ES-I3 (cell line): ENCODE data around the gene ADCY10.
"Not testable (repeated sequence)": the region's sequence is repeated elsewhere in the genome, so short reads cannot be mapped to it uniquely, and the experiment has no call there.

Experiments used
- H3K36me3 ChIP-seq: 2 replicates; pipeline ENCODE4 v1.6.1; 2013; ENCODE audit warnings: mild to moderate bottlenecking, low read length, control low read depth, moderate library complexity; ENCODE audit not compliant: insufficient read depth
- H3K4me1 ChIP-seq: 2 replicates; pipeline ENCODE4 v1.6.1; 2013; ENCODE audit warnings: mild to moderate bottlenecking, control low read depth, low read length; ENCODE audit not compliant: insufficient read depth
- H3K9ac ChIP-seq: 2 replicates; pipeline ENCODE4 v1.6.1; 2013; ENCODE audit warnings: low read depth, mild to moderate bottlenecking, low read length, moderate library complexity
- H3K9me3 ChIP-seq: 2 replicates; pipeline ENCODE4 v1.6.1; 2013; ENCODE audit warnings: mild to moderate bottlenecking, low read length, moderate library complexity; ENCODE audit not compliant: control insufficient read depth, insufficient read depth

Gene ADCY10

DNA sequence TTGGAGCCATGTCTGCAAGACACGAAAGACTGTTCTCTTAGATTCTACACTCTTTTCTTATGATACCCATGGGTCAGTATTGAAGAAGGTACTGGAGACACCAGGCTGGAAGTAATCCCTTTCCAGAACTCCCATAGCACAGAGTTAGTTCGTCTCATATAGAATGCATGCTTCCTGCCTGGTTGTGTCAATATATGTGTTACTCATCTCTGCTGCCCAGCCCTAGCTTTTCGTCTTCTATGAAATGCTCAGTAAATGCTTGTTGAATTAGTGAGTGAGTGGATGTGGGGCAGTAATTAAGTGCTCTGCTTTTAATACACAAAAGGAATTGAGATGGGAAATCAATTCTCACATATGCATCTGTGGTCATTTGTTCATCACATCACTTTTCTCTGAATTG, 32.1 kb downstream of the ADCY10 start:
- H3K4me1 ChIP-seq: no peaks in the 10 kb centered on the region

GRCh38 chr1:167881069-167881468, 32.9 kb downstream of the ADCY10 start:
- no peaks in the 10 kb centered on the region for H3K36me3 ChIP-seq
- no peak overlapping the region for H3K9ac ChIP-seq
- no peaks in the 10 kb centered on the region for H3K9me3 ChIP-seq

More for the DNA sequence above, 32.1 kb downstream of the ADCY10 start:
- H3K36me3 ChIP-seq: no peaks in the 10 kb centered on the region
- no peaks in the 10 kb centered on the region for H3K9me3 ChIP-seq
- H3K9ac ChIP-seq: no peak overlapping the region

GRCh38 chr1:167880580-167881021, 33.3 kb downstream of the ADCY10 start:
- no peaks in the 10 kb centered on the region for H3K9me3 ChIP-seq
- no peak overlapping the region for H3K9ac ChIP-seq
- no peaks in the 10 kb centered on the region for H3K36me3 ChIP-seq
- no peaks in the 10 kb centered on the region for H3K4me1 ChIP-seq

More at GRCh38 chr1:167881069-167881468, 32.9 kb downstream of the ADCY10 start:
- H3K4me1 ChIP-seq: no peaks in the 10 kb centered on the region

- no peak overlapping the region for H3K9ac ChIP-seq
- H3K36me3 ChIP-seq: no peaks in the 10 kb centered on the region
- H3K4me1 ChIP-seq: peaks cover 10% of the 10 kb centered on the region; the same call in 1 of the 2 replicates
- H3K9me3 ChIP-seq: no peaks in the 10 kb centered on the region
Measured at GRCh38 chr1:167879508-167879907, 34.4 kb downstream of the ADCY10 start.

GRCh38 chr1:167878372-167879160, 35.4 kb downstream of the ADCY10 start:
- Histone ChIP-seq H3K36me3 (no peaks in the 10 kb centered on the region), H3K9me3 (no peaks in the 10 kb centered on the region), H3K9ac (no peak overlapping the region), H3K4me1 (peaks cover 10% of the 10 kb centered on the region; the same call in 1 of the 2 replicates)

DNA sequence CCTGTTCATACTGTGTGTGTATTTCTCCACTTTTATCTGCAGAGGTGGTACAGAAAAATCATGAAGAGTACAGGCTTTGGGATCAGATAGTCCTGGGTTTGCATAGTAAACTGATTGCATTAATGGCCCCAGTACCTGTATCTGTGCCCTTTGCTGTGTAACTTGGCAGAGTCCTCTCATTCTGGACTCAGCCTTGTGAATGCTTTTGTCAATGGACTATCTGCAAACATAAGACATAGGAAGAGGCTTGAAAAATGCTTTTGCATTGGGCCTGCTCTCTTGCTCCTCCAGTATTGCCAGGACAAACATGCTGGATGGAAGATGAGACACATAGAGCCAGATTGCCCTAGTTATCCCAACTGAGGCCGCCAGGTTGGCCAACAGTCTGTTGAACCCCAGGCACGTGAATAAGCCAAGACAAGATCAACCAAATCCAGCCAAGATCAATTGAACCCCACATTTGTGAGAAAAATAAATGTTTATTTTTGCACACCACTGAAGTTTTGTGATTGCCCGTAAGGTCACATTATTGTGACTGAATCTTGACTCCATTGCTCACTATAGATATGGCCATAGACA, 37.2 kb downstream of the ADCY10 start:
- Histone ChIP-seq H3K4me1 (peaks cover 11% of the 10 kb centered on the region), H3K9me3 (no peaks in the 10 kb centered on the region), H3K36me3 (no peaks in the 10 kb centered on the region), H3K9ac (no peak overlapping the region)

DNA sequence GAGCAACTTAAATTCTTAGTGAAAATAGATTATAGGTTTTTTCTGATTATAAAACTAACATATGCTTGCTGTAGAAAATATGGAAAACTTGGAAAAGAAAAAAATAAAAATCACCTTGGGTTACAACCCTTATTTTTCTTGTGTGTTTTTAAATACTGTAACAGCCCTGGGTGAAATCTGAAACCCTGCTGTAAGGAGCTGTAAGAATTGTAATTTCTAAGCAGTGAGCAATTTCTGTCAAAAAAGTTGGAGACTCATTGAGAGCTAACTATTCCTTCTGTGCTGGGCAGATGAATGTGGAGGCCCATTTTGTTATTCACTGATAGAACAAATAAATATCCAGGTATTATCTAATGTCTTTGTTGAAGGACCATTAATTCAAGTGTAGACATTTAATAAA, 42.6 kb downstream of the ADCY10 start:
- no peak overlapping the region for H3K9ac ChIP-seq
- H3K4me1 ChIP-seq: peaks cover 26% of the 10 kb centered on the region
- H3K9me3 ChIP-seq: no peaks in the 10 kb centered on the region
- H3K36me3 ChIP-seq: no peaks in the 10 kb centered on the region

DNA sequence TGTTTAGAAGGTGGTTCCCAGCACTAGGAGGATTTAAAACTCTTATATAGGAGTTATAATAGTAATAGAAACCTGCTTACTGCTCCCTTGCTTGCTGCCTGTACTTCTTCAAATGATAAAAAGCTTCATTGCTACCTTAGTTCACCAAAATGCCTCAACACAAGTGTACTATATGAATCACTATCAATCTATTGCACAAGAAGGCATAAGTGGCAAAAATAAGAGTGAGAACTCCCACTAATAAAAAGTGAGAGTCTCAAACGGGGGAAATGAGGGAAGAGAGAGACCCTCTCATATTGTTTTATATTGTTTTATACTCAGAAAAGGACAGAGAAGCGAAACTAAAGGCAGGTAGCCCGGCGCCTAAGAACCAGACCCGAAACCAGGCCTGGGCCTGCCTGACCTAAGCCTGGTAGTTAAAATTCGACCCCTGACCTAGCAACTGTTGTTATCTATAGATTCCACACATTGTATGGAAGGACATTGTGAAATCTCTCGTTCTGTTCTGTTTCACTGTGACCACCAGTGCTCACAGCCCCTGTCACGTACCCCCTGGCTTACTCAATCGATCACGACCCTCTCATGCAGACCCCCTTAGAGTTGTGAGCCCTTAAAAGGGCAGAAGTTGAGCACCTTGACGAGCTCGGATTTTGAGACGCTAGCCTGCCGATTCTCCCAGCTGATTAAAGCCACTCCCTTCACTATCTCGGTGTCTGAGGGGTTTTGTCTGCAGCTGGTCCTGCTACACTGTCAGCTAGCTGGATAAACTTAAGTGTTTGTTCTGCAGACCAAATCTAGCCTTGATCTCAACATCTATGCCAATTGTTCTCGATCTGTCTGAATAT, 44.6 kb downstream of the ADCY10 start:
- not testable (repeated sequence) for H3K36me3 ChIP-seq, H3K9me3 ChIP-seq, H3K9ac ChIP-seq
- peaks cover 15% of the 10 kb centered on the region; the same call in 1 of the 2 replicates for H3K4me1 ChIP-seq

- peaks cover 19% of the 10 kb centered on the region for H3K4me1 ChIP-seq
- not testable (repeated sequence) for H3K36me3 ChIP-seq, H3K9ac ChIP-seq, H3K9me3 ChIP-seq
Measured at GRCh38 chr1:167866739-167867414, 47.1 kb downstream of the ADCY10 start.

DNA sequence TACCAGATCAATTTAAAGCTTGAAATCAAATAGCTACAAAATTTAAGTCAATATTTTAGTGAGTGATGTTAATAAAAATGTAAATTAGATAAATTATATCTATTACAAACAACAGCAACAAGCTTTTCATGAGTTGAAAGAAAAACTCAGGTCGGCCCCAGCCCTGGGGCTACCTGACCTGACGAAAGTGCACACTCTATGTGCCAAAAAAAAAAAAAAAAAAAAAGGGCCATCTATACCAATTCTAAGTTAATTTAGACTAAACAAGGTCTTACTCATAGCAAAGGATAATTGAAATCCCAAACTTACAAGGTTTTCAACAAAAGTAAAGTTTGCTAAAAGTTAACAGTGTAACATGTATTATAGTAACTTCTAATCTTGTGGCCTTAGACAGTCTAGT, 47.6 kb downstream of the ADCY10 start:
- H3K9ac ChIP-seq, H3K36me3 ChIP-seq, H3K9me3 ChIP-seq: not testable (repeated sequence)
- peaks cover 16% of the 10 kb centered on the region for H3K4me1 ChIP-seq

DNA sequence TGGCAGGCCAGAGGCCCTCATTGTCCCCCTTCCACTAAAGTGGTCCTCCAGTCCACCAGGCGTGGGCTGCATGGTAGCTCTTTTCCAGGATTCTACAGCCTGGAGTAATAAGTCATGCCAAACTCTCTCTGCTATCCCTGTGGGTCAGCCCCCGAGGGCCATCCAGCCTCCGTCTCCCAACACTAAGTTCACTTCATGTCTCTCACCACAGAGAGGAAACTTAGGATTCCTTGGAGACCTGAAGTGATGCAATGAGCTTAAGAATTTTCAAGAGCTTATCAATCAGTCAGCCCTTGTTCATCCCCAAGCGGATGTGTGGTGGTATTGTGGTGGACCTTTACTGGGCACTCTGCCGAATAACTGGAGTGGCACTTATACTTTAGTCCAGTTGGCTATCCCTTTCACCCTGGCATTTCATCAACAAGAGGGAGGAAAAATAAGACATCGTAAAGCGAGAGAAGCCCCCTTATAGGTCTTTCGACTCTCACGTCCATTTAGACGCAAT, 48.1 kb downstream of the ADCY10 start:
- H3K9me3 ChIP-seq, H3K36me3 ChIP-seq, H3K9ac ChIP-seq: not testable (repeated sequence)
- peaks cover 13% of the 10 kb centered on the region; the same call in 1 of the 2 replicates for H3K4me1 ChIP-seq

DNA sequence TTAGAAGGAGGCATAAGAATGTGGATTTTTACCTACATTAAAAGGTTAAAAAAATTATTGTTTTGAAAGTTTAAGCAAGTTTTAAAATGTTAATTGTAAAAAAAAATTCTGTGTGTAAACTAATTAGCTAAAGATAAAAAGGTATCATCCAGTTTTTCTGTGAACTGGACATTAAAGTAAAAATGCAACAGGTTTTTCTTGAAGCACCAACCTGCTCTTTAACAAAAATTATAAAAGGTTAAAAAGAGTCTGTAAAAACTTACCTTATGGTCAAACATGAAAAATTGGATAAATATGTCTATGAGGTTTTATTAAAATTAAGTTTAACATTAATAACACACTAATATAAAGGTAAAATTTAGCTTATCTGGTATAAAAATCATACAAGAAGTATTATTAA, 48.7 kb downstream of the ADCY10 start:
- not testable (repeated sequence) for H3K36me3 ChIP-seq, H3K9me3 ChIP-seq, H3K9ac ChIP-seq
- H3K4me1 ChIP-seq: peaks cover 13% of the 10 kb centered on the region; the same call in 1 of the 2 replicates

DNA sequence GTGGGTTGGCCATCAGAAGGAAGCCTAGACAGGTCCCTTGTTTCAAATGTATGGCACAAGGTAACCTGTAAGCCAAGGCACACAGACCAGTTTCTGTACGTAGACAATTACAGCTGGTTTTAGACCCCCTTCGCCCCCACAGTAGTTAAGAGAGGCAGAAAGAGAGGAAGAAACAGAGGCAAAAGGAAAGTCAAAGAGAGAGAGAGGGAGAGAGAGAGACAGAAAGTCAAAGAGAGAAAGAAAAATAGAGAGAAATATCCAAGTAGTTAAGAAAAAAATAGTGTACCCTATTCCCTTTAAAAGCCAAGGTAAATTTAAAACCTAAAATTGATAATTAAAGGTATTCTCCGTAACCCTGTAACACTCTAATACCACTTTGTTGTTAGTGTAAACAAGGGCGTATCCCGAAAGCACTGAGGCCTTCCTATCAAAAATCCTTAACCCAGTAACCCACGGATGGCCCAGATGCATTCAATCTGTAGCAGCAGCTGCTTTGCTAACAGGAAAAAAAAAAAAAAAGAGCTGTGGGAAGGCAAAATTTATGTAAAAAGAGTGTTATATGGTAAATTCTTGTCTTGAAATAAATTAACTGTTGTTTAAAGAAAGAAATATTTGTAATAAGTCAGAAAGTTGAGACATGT, 49.4 kb downstream of the ADCY10 start:
- H3K9me3 ChIP-seq: peaks cover 8% of the 10 kb centered on the region; the same call in 1 of the 2 replicates
- no peaks in the 10 kb centered on the region for H3K36me3 ChIP-seq
- peaks cover 6% of the 10 kb centered on the region; the same call in 1 of the 2 replicates for H3K4me1 ChIP-seq
- H3K9ac ChIP-seq: no peak overlapping the region
